RWPE2 (cell line): Measurements from ENCODE around the gene PPA1.
A peak's percentile ranks its signal among the peaks of the same experiment; 100 is the strongest.

Experiments used
- ATAC-seq: fragments of 200-7000 bp; cut with Tn5 transposase; 3 replicates; pipeline ENCODE4 v1.9.1; 2021; ENCODE audit warnings: low read depth
- DNase-seq: peaks from one replicate; pipeline ENCODE4 v3.0.0-alpha.2; 2020; ENCODE audit warnings: low spot score
- H3K27ac ChIP-seq: fragments of 450-650 bp; 2 replicates; pipeline ENCODE4 v1.5.1; 2017; ENCODE audit warnings: mild to moderate bottlenecking; ENCODE audit not compliant: poor library complexity, severe bottlenecking
- H3K27me3 ChIP-seq: fragments of 250-450 bp; sonication (Bioruptor Pico); 2 replicates; pipeline ENCODE4 v1.5.1; 2021; ENCODE audit warnings: mild to moderate bottlenecking, moderate library complexity; ENCODE audit not compliant: insufficient read depth, poor library complexity, severe bottlenecking
- H3K36me3 ChIP-seq: fragments of 250-450 bp; sonication (Bioruptor Pico); 2 replicates; pipeline ENCODE4 v1.5.1; 2020; ENCODE audit warnings: low read depth, mild to moderate bottlenecking, moderate library complexity
- H3K4me1 ChIP-seq: fragments of 250-450 bp; sonication (Bioruptor Pico); 2 replicates; pipeline ENCODE4 v1.5.1; 2021; ENCODE audit warnings: mild to moderate bottlenecking, moderate library complexity; ENCODE audit not compliant: insufficient read depth, poor library complexity, severe bottlenecking
- H3K4me3 ChIP-seq: fragments of 250-450 bp; sonication (Bioruptor Pico); 2 replicates; pipeline ENCODE4 v1.5.1; 2021; ENCODE audit warnings: mild to moderate bottlenecking, moderate library complexity; ENCODE audit not compliant: severe bottlenecking
- H3K9me3 ChIP-seq: fragments of 250-450 bp; sonication (Bioruptor Pico); 2 replicates; pipeline ENCODE4 v1.5.1; 2021; ENCODE audit warnings: mild to moderate bottlenecking, moderate library complexity; ENCODE audit not compliant: severe bottlenecking
- TF ChIP-seq, protein P1 (sequence below): fragments of 450-650 bp; IDR thresholded peaks from one replicate; pipeline ENCODE4 v1.5.1; 2017; ENCODE audit warnings: mild to moderate bottlenecking, moderate library complexity; ENCODE audit not compliant: poor library complexity, severe bottlenecking

PPA1 gene

DNA sequence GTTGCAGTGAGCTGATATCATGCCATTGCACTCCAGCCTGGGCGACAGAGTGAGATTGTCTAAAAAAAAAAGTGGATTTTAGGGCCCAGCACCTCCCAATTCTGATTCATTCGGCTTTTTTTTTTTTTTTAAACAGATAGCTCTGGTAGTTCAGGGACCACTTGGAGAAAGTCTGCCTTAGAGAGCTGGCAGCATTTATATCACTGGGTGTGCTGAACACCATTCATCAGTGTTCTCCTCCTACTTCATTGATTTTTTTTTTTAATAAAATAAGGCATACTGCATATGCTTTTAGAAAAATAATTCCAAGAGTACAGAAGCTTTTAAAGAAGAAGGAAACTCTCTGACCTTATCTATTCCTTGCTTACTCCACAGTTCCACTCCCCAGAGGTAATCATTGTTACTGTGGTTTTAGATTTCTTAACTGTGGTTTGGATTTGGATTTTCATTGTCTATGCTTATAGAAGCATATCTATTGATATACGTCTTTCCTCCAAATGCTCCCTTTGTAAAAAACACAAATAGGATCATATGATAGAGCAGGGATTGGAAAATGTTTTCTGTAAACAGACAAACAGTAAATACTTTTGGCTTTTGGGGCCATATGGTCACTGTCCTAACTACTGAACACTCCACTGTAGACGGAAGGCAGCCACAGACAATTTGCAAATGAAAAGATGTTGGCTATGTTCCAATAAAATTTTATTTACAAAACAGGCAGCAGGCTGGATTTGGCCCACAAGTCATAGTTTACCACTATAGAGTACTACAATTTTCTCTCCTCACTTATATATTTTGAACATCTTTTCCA, 41.9 kb downstream of the PPA1 start:
- TF ChIP-seq, protein P1, sequence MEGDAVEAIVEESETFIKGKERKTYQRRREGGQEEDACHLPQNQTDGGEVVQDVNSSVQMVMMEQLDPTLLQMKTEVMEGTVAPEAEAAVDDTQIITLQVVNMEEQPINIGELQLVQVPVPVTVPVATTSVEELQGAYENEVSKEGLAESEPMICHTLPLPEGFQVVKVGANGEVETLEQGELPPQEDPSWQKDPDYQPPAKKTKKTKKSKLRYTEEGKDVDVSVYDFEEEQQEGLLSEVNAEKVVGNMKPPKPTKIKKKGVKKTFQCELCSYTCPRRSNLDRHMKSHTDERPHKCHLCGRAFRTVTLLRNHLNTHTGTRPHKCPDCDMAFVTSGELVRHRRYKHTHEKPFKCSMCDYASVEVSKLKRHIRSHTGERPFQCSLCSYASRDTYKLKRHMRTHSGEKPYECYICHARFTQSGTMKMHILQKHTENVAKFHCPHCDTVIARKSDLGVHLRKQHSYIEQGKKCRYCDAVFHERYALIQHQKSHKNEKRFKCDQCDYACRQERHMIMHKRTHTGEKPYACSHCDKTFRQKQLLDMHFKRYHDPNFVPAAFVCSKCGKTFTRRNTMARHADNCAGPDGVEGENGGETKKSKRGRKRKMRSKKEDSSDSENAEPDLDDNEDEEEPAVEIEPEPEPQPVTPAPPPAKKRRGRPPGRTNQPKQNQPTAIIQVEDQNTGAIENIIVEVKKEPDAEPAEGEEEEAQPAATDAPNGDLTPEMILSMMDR: no peak
- no peak overlapping the region for H3K4me3 ChIP-seq
- no peak for DNase-seq
- ATAC-seq: peak; percentile 5
- peaks cover 34% of the 10 kb centered on the region for H3K4me1 ChIP-seq
- no peaks in the 10 kb centered on the region for H3K9me3 ChIP-seq
- no peaks in the 10 kb centered on the region for H3K36me3 ChIP-seq
- H3K27me3 ChIP-seq: no peaks in the 10 kb centered on the region
- peak overlapping the region; percentile 85 for H3K27ac ChIP-seq

DNA sequence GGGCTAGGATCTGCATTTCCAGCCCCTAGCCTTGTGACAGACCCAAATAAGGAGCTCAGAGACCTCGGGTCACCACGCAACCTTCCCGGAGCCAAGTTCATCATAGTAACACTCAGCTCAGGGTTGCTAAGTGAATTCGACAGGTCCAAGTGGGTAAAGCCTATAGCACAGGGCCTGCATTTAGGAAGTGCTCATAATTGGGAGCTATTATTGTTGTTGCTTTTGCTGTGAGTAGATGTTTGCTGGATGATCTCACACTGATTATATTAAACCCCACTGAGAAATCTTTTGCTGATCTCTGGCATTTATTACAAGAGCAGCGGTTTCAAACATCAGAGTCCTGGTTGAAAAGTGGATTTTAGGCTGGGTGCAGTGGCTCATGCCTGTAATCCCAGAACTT, 42.6 kb downstream of the PPA1 start:
- Histone ChIP-seq H3K4me1 (peaks cover 38% of the 10 kb centered on the region), H3K36me3 (no peaks in the 10 kb centered on the region), H3K27ac (peak overlapping the region; percentile 85), H3K4me3 (no peak overlapping the region), H3K9me3 (no peaks in the 10 kb centered on the region), H3K27me3 (no peaks in the 10 kb centered on the region)
- TF ChIP-seq, protein P1: no peak
- DNase-seq (no peak), ATAC-seq (no peak)

DNA sequence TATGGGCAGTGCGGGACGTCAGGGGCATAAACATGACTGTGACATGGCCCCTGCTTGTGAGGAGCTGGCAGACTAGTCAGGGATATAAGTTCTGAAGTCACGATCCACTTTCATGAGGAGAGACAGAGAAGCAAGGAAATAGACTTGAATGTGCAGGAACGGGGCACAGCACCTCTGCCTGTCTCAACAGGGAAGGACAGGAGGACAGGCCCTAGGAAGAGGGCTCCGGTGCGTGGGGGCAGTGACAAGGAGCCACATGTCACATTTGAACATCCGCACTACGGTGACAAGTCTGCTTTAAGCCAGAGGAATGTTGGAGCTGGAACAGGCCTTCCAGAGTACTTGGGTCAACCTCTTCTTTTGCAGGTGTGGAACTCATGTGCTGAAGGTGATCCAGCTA, 43.1 kb downstream of the PPA1 start:
- Histone ChIP-seq H3K27ac (no peak overlapping the region), H3K4me1 (peaks cover 38% of the 10 kb centered on the region), H3K4me3 (no peak overlapping the region), H3K9me3 (no peaks in the 10 kb centered on the region), H3K27me3 (no peaks in the 10 kb centered on the region), H3K36me3 (no peaks in the 10 kb centered on the region)
- no peak for DNase-seq
- TF ChIP-seq, protein P1: no peak
- ATAC-seq: no peak

DNA sequence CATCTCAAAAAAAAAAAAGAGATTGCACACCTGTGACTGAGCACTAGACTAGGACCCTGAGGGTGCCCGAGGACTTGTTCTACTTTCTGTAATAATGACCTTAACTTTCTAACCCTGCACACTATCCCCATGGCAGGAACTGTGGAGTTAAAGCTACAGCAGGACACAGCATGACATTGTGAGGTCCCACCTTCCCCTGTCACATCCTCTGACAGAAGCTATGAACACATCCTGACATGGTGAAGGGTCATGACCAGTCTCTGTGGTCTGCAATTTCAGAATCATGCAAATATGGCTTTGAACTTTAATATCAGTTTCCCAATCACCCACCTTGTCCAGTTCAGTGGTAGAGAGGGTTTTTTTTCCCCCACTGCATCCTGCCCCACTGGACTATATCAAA, 44.5 kb downstream of the PPA1 start:
- ATAC-seq (no peak), DNase-seq (no peak)
- Histone ChIP-seq H3K27ac (no peak overlapping the region), H3K27me3 (no peaks in the 10 kb centered on the region), H3K36me3 (no peaks in the 10 kb centered on the region), H3K4me1 (peaks cover 32% of the 10 kb centered on the region), H3K9me3 (no peaks in the 10 kb centered on the region), H3K4me3 (no peak overlapping the region)
- TF ChIP-seq, protein P1: no peak

DNA sequence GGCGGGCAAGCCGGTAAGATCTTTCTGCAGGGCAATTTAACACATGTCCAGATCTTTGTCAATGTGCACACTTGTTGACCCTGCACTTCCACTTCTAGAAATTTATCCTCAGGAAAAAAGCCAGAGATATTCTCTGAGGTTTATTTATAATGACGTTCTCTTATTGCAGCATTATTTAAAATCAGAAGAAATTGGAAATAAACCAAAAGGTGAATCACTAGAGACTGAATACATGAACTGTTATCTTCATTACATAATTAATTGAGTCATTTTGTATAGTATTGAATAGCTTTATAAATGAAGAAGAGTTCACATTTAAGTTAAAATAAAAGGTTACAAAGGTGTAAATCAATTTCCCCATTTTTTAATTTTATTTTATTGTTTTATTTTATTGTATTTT, 46.7 kb downstream of the PPA1 start:
- TF ChIP-seq, protein P1: no peak

More for the DNA sequence above, 46.7 kb downstream of the PPA1 start:
- ATAC-seq (peak; percentile 20; the same call in 1 of the 3 replicates), DNase-seq (no peak)
- Histone ChIP-seq H3K27ac (peak overlapping the region; percentile 13), H3K4me3 (no peak overlapping the region), H3K27me3 (no peaks in the 10 kb centered on the region), H3K4me1 (peaks cover 13% of the 10 kb centered on the region), H3K36me3 (no peaks in the 10 kb centered on the region), H3K9me3 (no peaks in the 10 kb centered on the region)
